GM21526 (cell line): ENCODE measurements around the gene MRGPRF.

Source experiments
- ATAC-seq: cut with Tn5 transposase; IDR thresholded peaks from one replicate; pipeline ENCODE4 v1.9.1; 2021; ENCODE audit warnings: moderate library complexity; ENCODE audit not compliant: unreplicated experiment, low FRiP score

MRGPRF gene

GRCh38 chr11:69051381-69052342 is 38.6 kb upstream of the MRGPRF start:
- no peak for ATAC-seq

GRCh38 chr11:69050592-69051380 is 37.7 kb upstream of the MRGPRF start:
- ATAC-seq, result no peak

DNA sequence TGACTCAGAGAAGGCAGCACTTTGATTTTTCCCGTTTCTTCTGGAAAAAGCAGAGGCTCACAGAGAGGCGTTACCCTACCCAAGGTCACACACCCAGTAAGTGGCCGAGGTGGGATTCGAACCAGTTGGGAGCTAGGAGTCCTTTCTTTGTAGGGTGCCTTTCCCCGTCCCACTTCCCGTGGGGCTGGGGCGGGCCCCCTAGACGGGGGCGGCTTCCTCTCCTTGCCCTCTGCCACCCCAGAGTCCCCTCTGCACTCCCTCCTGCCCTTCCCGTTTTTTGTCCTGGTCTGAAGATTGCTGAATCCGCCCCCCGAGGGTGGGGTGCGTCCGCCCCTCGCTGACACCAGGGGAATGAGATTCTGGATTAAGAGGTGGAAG is 36.4 kb upstream of the MRGPRF start:
- ATAC-seq, result no peak

GRCh38 chr11:69048694-69049489 is 35.8 kb upstream of the MRGPRF start, which contains the start of gene TPCN2:
TPCN2 (plus strand) TSS chr11:69048932; CDS start chr11:69048998, 66 bp downstream.
- ATAC-seq, result peak; percentile 84

- no peak for ATAC-seq
These were observed 35.1 kb upstream of the MRGPRF start for GRCh38 chr11:69048031-69048693.

- ATAC-seq, result no peak
These were observed 31.3 kb upstream of the MRGPRF start for GRCh38 chr11:69044111-69045013.

DNA sequence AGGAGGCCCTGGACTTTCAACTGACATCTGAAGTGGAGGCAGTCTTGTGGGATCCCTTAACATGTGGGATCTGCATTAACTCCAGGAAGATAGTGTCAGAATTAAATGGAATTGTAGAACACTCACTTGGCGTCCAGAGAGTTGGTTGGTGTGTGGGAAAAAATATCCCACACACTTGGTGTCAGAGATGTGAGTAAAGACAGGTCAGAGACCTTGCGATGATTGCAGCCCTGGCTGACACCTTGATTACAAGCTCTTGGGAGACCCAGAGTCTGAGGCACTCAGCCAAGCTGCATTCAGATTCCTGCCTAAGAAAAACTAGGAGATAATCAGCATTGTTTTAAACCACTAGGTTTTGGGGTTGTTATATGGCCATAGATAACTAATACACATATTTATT is 28.5 kb upstream of the MRGPRF start:
- no peak for ATAC-seq

DNA sequence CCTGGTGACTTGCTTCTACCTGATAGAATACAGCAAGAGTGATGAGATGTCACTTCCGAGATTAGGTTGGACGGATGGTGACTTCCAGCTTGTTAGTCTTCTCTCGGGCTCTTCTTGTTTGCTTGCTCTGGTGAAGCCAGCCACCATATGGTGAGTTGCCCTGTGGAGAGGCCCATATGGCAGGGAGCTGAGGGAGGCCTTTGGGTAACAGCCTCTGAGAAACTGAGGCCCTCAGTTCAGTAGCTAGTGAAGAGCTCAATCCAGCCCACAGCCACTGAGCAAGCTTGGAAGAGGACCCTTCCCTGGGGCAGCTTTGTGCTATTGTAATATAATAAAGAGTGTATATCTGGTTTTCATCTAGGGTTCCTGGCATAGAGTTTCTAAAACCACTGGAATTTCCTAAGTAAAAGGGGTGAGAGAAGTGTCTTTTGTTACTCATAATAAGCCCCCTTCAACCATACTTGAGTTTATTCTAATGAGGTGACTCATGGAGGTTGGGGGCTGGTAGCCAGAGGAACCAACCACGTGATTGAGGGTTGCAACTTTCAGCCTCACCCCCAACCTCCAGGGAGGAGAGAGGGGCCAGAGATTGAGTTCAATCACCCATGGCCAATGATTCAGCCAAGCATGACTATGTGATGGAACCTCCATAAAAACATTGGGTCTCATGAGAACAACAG is 27.7 kb upstream of the MRGPRF start:
- ATAC-seq, result no peak

GRCh38 chr11:69040051-69040450 is 27.0 kb upstream of the MRGPRF start:
- no peak for ATAC-seq

DNA sequence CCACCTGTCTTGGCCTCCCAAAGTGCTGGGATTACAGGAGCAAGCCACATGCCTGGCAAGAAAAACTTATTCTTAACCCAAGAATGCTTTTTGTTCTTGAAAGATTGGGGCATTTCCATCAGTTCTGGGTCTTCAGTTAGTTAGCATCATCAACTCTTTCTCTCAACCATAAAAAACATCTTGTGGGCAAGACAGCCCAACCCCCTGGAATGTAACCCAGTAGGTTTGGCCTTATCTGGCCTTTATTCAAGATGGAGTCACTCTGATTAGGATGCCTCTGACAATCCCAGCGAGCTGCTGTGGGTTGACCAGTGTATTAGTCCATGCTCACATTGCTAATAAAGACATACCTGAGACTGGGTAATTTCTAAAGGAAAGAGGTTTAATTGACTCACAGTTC is 26.5 kb upstream of the MRGPRF start:
- ATAC-seq, result no peak

DNA sequence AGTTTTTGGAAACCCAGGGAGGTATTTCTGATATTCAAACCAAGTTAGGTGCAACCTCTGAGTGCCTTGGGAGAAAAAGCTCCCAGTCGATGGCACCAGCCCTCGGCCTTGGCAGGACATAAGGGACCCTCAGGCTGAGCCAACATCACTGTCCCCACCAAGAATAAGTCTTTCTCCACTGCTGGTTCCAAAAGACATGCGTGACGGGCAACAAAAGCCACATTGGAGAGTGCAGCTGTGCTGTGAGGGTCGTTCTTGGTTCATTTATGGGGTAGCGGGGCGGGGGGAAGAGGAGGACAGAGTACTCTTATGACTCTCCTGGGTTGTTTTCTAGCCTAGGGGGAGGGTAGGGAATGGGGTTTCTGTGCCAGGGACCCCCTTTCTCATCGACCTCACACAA is 24.5 kb upstream of the MRGPRF start:
- no peak for ATAC-seq

DNA sequence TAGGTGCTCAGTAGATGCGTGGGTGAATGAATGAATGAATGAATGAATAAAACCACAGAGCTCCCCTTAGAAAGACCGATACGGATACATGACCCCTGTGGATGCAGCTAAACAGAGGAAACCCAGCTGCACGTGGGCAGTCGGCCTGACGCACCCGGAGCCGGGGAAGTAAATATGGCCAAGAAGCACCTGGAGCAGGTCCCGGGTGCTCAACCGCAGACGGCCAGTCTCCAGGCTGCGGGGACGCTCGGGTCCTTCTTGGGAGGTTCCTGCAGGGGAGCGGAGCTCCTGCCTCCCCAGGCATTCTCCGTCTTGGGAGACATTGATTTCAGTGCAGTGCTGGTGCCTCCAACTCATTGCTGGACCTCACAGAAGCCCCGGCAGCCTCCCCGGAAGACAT is 24.0 kb upstream of the MRGPRF start:
- no peak for ATAC-seq

DNA sequence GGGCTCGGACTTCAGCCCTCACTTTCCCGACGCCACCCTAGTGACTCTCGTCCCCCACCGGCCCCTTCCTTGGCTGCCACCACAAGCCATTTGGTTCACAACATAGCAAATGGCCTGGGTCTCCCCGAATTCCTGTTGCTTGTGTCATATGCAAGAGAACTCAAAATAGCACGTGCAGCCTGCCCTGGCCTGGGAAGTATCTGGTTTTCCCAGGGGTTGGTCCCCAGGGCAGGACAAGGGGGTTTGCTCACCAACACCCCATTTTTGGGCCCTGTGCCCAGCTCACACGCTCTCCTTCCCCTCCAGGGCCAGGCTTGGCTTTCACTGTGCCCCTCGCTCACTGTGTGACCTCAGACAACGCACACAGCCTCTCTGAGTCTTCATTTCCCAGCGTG is 22.9 kb upstream of the MRGPRF start:
- ATAC-seq, result no peak

DNA sequence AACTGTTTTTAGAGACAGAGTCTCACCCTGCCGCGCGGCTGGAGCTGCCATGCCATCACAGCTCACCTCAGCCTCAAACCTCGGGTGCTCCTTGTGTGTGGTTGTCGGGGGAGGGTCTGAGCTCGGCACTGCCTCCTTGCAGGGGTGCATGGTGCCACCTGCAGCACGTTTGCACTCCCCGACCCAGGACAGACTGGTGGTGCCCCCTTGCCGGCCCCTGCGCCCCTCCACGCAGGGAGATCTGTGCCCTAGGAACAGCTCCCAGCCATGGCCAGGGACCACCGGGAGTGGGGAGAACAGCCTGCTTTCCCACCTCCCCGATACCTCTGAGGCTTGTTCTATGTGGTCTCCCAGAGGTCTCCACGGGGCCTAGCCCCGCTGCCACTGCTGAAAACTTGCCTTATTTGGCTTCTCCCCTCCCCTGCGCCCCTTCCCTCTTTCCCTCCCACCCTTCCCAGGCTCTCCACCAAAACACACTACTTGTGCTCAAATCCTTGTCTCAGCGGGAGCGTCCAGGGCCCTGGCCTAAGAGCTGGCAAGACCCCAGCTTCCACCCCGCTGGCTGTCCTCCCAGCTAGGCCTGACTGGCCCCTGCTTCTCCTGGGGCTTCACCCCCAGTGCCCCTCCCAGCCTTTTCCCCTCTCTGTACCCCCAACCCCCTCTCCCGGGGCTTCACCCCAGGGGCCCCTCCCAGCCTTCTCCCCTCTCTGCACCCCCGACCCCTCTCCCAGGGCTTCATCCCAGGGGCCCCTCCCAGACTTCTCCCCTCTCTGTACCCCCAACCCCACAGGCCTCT is 22.3 kb upstream of the MRGPRF start:
- ATAC-seq, result no peak

GRCh38 chr11:69034123-69034867 is 21.2 kb upstream of the MRGPRF start:
- ATAC-seq, result no peak

DNA sequence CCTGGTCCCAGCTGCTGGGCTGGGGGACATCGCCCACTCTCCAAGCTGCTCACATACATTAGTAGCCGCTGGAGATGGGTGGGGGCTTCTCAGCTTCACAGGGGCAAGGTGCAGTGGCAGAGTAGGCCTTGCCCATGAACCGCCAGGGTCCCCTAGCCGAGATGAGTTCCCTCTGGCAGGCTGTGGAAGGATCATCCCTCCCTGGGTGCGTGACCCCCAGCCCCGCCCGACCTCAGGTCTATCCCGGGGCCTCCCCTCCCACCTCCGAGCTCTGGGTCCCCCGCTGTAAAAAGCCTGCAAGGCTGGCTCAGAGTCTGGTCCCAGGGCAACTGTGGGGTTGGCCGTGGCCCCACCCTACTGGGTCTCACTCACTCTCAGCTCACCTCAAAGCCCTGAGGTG is 20.4 kb upstream of the MRGPRF start:
- no peak for ATAC-seq

DNA sequence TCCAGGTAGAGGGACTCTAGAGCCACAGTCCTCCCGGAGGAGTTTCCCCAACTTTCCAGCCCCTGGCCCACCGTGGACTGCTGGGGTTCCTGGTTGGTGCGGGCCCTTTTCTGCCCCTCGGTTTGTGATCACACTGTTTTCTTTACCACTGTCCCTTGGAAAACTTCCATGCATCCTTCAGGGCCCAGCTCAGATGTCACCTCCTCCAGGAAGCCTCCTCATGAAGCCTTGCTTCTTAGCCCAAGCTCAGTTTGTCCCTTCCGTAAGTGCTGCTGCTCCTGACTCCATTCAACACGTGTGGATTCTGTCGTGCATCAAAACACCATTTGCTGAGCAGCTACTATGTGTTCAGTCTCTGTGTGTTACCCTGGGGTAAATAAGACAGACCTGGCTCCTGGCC is 19.8 kb upstream of the MRGPRF start:
- ATAC-seq, result no peak
